Measurements from ENCODE around the gene OBSCN.

Gene OBSCN

DNA sequence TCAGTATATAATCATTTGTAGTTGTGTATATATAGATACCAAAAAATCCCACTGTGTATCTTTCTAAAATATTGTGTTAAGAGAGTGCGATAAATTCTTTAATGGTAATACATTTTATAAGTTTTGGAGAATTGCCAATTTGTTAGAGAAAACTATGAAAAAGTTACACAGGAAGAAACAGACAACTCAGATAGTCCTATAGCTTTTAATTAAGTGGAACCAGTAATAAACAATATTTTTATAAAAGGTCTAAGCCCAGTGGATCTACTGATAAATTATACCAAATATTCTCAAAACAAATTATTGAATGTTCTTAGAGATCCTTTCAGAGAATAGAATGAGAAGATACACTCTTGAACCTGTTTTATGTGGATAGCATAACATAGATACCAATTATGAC lies 50.6 kb downstream of the OBSCN start:
- peaks cover 2% of the 10 kb centered on the region for H3K9me3 ChIP-seq (ENCODE audit: control insufficient read depth, insufficient read depth, low read length)
- H3K36me3 ChIP-seq (ENCODE audit: control insufficient read depth, insufficient read depth, low read length): peaks cover 17% of the 10 kb centered on the region
- H3K4me1 ChIP-seq (ENCODE audit: control insufficient read depth, insufficient read depth, low read length): no peaks in the 10 kb centered on the region
- H3K4me3 ChIP-seq (ENCODE audit: low read depth, low read length): no peak overlapping the region
- no peak overlapping the region for H3K9ac ChIP-seq (ENCODE audit: low read depth, low read length)
- H3K27ac ChIP-seq (ENCODE audit: low read depth, low read length): no peak overlapping the region
- H3K27me3 ChIP-seq (ENCODE audit: control insufficient read depth, insufficient read depth, low read length): no peaks in the 10 kb centered on the region

DNA sequence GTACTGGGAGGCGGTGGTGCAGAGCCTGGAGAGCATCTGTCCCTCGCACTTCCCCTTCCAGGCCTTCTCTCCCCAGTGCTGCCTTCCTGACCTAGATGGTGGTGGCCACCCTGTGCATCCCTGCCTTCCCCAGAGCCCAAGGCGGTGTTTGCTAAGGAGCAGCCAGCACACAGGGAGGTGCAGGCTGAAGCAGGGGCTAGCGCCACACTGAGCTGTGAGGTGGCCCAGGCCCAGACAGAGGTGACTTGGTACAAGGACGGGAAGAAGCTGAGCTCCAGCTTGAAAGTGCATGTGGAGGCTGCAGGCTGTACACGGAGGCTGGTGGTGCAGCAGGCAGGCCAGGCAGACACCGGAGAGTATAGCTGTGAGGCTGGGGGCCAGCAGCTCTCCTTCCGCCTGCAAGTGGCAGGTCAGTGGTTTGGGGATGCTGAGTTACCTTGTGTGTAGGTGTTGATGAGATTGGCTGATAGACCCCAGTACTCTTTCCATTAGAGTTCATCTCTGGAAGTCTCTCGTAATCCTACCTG lies 51.6 kb downstream of the OBSCN start:
- Histone ChIP-seq H3K27me3 (ENCODE audit: control insufficient read depth, insufficient read depth, low read length) (no peaks in the 10 kb centered on the region), H3K4me3 (ENCODE audit: low read depth, low read length) (no peak overlapping the region), H3K4me1 (ENCODE audit: control insufficient read depth, insufficient read depth, low read length) (no peaks in the 10 kb centered on the region), H3K9me3 (ENCODE audit: control insufficient read depth, insufficient read depth, low read length) (peaks cover 2% of the 10 kb centered on the region), H3K27ac (ENCODE audit: low read depth, low read length) (no peak overlapping the region), H3K9ac (ENCODE audit: low read depth, low read length) (no peak overlapping the region), H3K36me3 (ENCODE audit: control insufficient read depth, insufficient read depth, low read length) (peaks cover 17% of the 10 kb centered on the region)

DNA sequence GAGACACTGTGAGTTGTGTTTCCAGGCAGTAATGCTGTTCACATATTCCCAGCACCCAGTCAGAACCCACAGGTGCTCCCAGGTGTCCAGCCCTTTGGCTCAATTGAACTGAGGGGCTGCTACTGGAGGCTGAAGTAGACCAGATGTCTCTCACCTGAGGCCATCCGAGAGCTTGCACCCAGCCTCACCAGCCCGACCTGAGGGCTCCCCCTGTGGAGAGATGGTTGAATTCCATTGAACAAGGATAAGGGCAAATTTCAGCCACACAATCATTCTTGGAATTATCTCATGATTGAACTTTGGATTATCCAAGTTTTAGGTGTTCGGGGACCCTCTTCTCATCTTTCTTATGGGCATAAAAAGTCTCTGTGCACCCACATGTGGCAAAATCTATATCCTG lies 52.1 kb downstream of the OBSCN start:
- no peak overlapping the region for H3K4me3 ChIP-seq (ENCODE audit: low read depth, low read length)

DNA sequence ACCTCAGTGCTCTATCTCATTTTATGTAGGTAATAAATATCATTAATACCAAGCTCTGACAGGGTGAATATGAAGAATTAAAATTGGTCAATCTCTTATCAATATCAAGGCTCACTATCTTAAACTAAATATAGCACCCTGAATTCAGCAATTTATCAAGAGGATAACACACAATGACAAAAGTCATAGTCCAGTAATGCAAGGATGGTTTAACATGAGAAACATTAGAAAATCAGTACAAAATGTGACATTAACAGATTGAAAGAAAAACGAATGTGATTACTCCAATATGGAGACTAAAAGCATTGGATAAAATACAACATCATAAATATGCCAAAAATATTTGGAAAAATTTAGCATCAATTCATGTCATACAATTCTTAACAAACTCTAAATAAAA lies 53.9 kb downstream of the OBSCN start:
- Histone ChIP-seq H3K36me3 (ENCODE audit: control insufficient read depth, insufficient read depth, low read length) (peaks cover 6% of the 10 kb centered on the region; the same call in 1 of the 2 replicates), H3K9ac (ENCODE audit: low read depth, low read length) (no peak overlapping the region), H3K9me3 (ENCODE audit: control insufficient read depth, insufficient read depth, low read length) (no peaks in the 10 kb centered on the region; the same call in 1 of the 2 replicates), H3K4me1 (ENCODE audit: control insufficient read depth, insufficient read depth, low read length) (no peaks in the 10 kb centered on the region), H3K27me3 (ENCODE audit: control insufficient read depth, insufficient read depth, low read length) (no peaks in the 10 kb centered on the region), H3K4me3 (ENCODE audit: low read depth, low read length) (no peak overlapping the region), H3K27ac (ENCODE audit: low read depth, low read length) (no peak overlapping the region)

More for the DNA sequence above, 52.1 kb downstream of the OBSCN start:
- no peak overlapping the region for H3K27ac ChIP-seq (ENCODE audit: low read depth, low read length)
- H3K9ac ChIP-seq (ENCODE audit: low read depth, low read length): no peak overlapping the region
- peaks cover 17% of the 10 kb centered on the region for H3K36me3 ChIP-seq (ENCODE audit: control insufficient read depth, insufficient read depth, low read length)
- no peaks in the 10 kb centered on the region for H3K27me3 ChIP-seq (ENCODE audit: control insufficient read depth, insufficient read depth, low read length)
- peaks cover 2% of the 10 kb centered on the region for H3K9me3 ChIP-seq (ENCODE audit: control insufficient read depth, insufficient read depth, low read length)
- H3K4me1 ChIP-seq (ENCODE audit: control insufficient read depth, insufficient read depth, low read length): no peaks in the 10 kb centered on the region

DNA sequence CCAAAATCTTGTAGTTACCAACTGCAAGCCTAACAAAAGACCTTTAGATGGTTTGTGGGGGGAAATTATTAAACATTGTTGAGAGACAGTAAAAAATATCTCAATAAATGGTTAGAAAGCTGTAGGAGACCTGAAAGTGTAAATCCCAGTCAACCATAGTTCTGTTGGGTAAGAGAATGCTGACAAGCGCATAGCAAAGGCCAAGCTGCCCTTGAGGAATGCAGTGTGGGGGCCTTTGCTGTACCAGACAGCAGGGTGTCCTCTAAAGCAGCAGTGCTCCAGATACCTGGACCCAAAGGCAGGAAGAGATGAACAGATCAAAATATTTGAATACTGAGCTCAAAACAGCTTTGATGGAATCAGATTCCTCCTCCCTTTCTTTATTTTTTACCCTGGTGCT lies 54.6 kb downstream of the OBSCN start:
- H3K9me3 ChIP-seq (ENCODE audit: control insufficient read depth, insufficient read depth, low read length): no peaks in the 10 kb centered on the region; the same call in 1 of the 2 replicates
- no peaks in the 10 kb centered on the region for H3K4me1 ChIP-seq (ENCODE audit: control insufficient read depth, insufficient read depth, low read length)
- H3K27ac ChIP-seq (ENCODE audit: low read depth, low read length): no peak overlapping the region
- peaks cover 8% of the 10 kb centered on the region; the same call in 1 of the 2 replicates for H3K36me3 ChIP-seq (ENCODE audit: control insufficient read depth, insufficient read depth, low read length)
- H3K4me3 ChIP-seq (ENCODE audit: low read depth, low read length): no peak overlapping the region
- H3K27me3 ChIP-seq (ENCODE audit: control insufficient read depth, insufficient read depth, low read length): no peaks in the 10 kb centered on the region
- no peak overlapping the region for H3K9ac ChIP-seq (ENCODE audit: low read depth, low read length)

DNA sequence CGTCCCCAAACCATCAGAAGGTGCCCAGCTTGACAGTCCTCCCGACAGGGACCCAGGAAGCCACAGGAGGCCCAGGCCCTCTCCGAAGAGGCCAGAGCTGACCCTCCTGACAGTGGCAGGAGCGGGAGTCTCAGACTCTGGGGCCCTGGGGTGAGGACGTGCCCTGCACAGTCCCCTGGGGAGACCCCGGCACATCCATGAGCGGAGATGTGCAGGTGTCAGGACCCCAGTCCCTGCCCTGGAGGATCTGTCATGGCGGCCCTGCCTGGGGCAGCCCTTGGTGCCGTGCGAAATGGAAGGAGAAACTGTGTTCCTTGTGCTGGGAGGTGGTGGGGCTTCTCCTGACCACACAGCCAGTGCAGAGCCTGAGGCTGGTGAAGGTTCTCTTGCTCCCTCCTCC lies 55.8 kb downstream of the OBSCN start:
- H3K9ac ChIP-seq (ENCODE audit: low read depth, low read length): no peak overlapping the region
- no peak overlapping the region for H3K4me3 ChIP-seq (ENCODE audit: low read depth, low read length)
- no peaks in the 10 kb centered on the region for H3K27me3 ChIP-seq (ENCODE audit: control insufficient read depth, insufficient read depth, low read length)
- peaks cover 6% of the 10 kb centered on the region; the same call in 1 of the 2 replicates for H3K36me3 ChIP-seq (ENCODE audit: control insufficient read depth, insufficient read depth, low read length)
- H3K4me1 ChIP-seq (ENCODE audit: control insufficient read depth, insufficient read depth, low read length): no peaks in the 10 kb centered on the region
- H3K27ac ChIP-seq (ENCODE audit: low read depth, low read length): no peak overlapping the region
- no peaks in the 10 kb centered on the region; the same call in 1 of the 2 replicates for H3K9me3 ChIP-seq (ENCODE audit: control insufficient read depth, insufficient read depth, low read length)

DNA sequence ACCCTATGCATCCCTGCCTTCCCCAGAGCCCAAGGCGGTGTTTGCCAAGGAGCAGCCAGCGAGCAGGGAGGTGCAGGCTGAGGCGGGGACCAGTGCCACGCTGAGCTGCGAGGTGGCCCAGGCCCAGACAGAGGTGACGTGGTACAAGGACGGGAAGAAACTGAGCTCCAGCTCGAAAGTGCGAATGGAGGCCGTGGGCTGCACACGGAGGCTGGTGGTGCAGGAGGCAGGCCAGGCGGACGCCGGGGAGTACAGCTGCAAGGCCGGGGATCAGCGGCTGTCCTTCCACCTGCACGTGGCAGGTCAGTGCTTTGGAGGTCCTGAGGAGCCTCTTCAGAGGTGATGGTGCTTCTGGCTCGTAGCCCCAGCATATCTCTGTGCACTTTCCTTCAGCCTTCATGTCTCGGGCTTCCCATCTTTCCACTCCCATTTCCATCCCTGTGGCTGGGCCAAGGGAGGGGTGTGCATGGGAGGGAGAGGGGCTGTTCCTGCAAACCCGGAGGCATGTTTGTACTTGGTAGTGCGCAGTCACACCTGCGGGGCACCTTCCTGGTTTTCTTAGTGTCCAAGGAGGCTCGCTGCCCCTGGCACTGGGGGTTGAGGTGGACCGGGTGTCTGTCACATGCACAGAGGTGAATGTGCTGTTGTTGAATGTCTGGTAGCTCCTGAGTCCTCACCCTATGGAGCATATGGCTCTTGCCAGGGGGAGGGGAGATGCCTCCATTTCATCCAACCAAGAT lies 56.4 kb downstream of the OBSCN start:
- Histone ChIP-seq H3K4me3 (ENCODE audit: low read depth, low read length) (no peak overlapping the region), H3K9ac (ENCODE audit: low read depth, low read length) (no peak overlapping the region), H3K27me3 (ENCODE audit: control insufficient read depth, insufficient read depth, low read length) (no peaks in the 10 kb centered on the region), H3K4me1 (ENCODE audit: control insufficient read depth, insufficient read depth, low read length) (no peaks in the 10 kb centered on the region), H3K27ac (ENCODE audit: low read depth, low read length) (no peak overlapping the region), H3K9me3 (ENCODE audit: control insufficient read depth, insufficient read depth, low read length) (no peaks in the 10 kb centered on the region; the same call in 1 of the 2 replicates), H3K36me3 (ENCODE audit: control insufficient read depth, insufficient read depth, low read length) (peaks cover 5% of the 10 kb centered on the region; the same call in 1 of the 2 replicates)

DNA sequence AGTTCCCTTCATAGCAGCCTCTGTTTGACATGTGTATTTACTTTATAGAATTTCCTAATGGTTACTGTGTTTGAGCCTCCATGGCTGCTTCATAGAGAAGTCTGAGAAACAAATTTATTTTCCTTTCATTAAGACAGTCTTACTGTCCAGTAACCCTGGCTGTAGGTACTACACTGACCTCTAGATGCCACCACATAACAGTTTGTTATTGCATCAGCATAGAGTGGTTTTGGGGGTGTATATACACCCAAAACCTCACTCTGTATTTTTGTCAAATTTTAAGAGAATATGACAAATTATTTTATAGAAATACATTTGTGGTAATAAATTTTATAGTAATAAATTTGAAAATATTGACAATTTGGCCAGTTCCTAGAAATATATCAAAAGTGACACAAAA lies 57.3 kb downstream of the OBSCN start:
- no peaks in the 10 kb centered on the region for H3K27me3 ChIP-seq (ENCODE audit: control insufficient read depth, insufficient read depth, low read length)
- H3K36me3 ChIP-seq (ENCODE audit: control insufficient read depth, insufficient read depth, low read length): 0 out of 2 replicates have a peak, but pooled peaks cover 5% of the 10 kb centered on the region
- no peak overlapping the region for H3K9ac ChIP-seq (ENCODE audit: low read depth, low read length)
- no peaks in the 10 kb centered on the region for H3K4me1 ChIP-seq (ENCODE audit: control insufficient read depth, insufficient read depth, low read length)
- H3K27ac ChIP-seq (ENCODE audit: low read depth, low read length): no peak overlapping the region
- no peaks in the 10 kb centered on the region; the same call in 1 of the 2 replicates for H3K9me3 ChIP-seq (ENCODE audit: control insufficient read depth, insufficient read depth, low read length)
- H3K4me3 ChIP-seq (ENCODE audit: low read depth, low read length): no peak overlapping the region

DNA sequence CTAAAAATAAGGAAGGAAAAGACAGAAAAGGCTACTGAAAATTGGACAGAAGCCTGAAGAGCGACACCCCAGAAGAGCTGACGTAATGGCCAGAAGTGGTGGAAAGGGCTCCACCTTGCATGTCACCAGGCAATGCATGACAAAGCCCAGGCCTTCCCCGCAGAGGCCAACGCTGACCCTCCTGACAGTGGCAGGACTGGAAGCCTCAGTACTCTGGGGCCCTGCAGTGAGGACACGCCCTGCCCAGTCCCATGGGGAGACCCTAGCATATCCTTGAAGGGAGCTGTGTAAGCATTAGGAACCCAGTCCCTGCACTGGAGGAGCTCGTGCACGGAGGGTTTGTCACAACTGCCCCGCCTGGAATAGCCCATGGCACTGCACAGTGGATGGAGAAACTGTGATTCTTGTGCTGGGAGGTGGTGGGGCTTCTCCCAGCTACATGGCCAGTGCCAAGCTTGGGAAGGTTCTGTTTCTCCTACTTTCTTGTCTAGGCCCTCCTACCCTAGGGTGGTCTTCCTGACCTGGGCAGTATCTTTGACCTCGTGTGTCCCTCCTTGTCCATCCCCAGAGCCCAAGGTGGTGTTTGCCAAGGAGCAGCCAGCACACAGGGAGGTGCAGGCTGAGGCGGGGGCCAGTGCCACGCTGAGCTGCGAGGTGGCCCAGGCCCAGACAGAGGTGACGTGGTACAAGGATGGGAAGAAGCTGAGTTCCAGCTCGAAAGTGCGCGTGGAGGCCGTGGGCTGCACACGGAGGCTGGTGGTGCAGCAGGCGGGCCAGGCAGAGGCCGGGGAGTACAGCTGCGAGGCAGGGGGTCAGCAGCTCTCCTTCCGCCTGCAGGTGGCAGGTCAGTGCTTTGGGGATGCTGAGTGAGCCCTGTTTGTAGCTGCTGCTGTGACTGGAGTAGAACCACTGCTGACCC lies 60.4 kb downstream of the OBSCN start:
- no peaks in the 10 kb centered on the region for H3K9me3 ChIP-seq (ENCODE audit: control insufficient read depth, insufficient read depth, low read length)
- H3K27me3 ChIP-seq (ENCODE audit: control insufficient read depth, insufficient read depth, low read length): no peaks in the 10 kb centered on the region
- no peak overlapping the region for H3K27ac ChIP-seq (ENCODE audit: low read depth, low read length)
- H3K4me1 ChIP-seq (ENCODE audit: control insufficient read depth, insufficient read depth, low read length): no peaks in the 10 kb centered on the region
- H3K4me3 ChIP-seq (ENCODE audit: low read depth, low read length): no peak overlapping the region
- H3K36me3 ChIP-seq (ENCODE audit: control insufficient read depth, insufficient read depth, low read length): 0 out of 2 replicates have a peak, but pooled peaks cover 5% of the 10 kb centered on the region
- no peak overlapping the region; the same call in 1 of the 2 replicates for H3K9ac ChIP-seq (ENCODE audit: low read depth, low read length)

DNA sequence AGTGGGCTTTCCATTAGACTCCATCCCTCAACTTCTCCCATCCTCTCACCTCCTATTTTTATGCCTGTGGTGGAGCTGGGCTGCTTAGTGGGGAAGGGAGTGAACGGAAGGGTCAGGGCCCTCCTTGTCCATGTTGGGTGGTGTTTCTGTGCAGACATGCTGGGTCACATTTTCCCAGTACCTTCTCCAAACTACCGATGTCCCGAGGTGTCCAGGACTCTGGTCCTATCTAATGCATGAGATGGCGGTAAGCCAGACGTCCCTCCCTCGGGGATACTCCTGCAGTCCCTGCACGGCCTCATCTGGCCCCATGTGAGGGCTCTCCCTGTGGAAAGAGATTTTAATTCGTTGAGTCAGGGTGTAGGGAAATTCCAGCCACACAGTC lies 61.0 kb downstream of the OBSCN start:
- no peaks in the 10 kb centered on the region for H3K9me3 ChIP-seq (ENCODE audit: control insufficient read depth, insufficient read depth, low read length)
- H3K4me1 ChIP-seq (ENCODE audit: control insufficient read depth, insufficient read depth, low read length): no peaks in the 10 kb centered on the region
- 0 out of 2 replicates have a peak, but pooled peaks cover 5% of the 10 kb centered on the region for H3K36me3 ChIP-seq (ENCODE audit: control insufficient read depth, insufficient read depth, low read length)
- H3K4me3 ChIP-seq (ENCODE audit: low read depth, low read length): no peak overlapping the region
- no peak overlapping the region for H3K27ac ChIP-seq (ENCODE audit: low read depth, low read length)
- H3K9ac ChIP-seq (ENCODE audit: low read depth, low read length): no peak overlapping the region
- no peaks in the 10 kb centered on the region for H3K27me3 ChIP-seq (ENCODE audit: control insufficient read depth, insufficient read depth, low read length)

Data from HUES48 (cell line).